Thyroid gland (tissue), 4 donors: ENCODE results near the gene CSMD2.

Experiments used
- POLR2A ChIP-seq, 2 donors: fragments of 450-650 bp; IDR thresholded peaks; one replicate each; pipeline ENCODE4 v1.6.1; 2017; ENCODE audit warnings: antibody characterized with exemption in 2 of 2, mild to moderate bottlenecking in 2 of 2, moderate library complexity in 1 of 2
- TF ChIP-seq, protein P1 (sequence below), 6 experiments: fragments of 200-600 bp in 3 of 6; fragments of 450-650 bp in 3 of 6; sonication (generic) in 3 of 6; IDR thresholded peaks; one replicate each; pipeline ENCODE4 v1.5.1; 2016 to 2019; ENCODE audit warnings: antibody characterized with exemption in 6 of 6, mild to moderate bottlenecking in 2 of 6, inconsistent platforms in 1 of 6, moderate library complexity in 1 of 6

GRCh38 chr1:33930346-33931110, 234.5 kb downstream of the CSMD2 start:
- TF ChIP-seq, protein P1, sequence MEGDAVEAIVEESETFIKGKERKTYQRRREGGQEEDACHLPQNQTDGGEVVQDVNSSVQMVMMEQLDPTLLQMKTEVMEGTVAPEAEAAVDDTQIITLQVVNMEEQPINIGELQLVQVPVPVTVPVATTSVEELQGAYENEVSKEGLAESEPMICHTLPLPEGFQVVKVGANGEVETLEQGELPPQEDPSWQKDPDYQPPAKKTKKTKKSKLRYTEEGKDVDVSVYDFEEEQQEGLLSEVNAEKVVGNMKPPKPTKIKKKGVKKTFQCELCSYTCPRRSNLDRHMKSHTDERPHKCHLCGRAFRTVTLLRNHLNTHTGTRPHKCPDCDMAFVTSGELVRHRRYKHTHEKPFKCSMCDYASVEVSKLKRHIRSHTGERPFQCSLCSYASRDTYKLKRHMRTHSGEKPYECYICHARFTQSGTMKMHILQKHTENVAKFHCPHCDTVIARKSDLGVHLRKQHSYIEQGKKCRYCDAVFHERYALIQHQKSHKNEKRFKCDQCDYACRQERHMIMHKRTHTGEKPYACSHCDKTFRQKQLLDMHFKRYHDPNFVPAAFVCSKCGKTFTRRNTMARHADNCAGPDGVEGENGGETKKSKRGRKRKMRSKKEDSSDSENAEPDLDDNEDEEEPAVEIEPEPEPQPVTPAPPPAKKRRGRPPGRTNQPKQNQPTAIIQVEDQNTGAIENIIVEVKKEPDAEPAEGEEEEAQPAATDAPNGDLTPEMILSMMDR (IDR thresholded peaks at IDR 0.05): no peak
- no peak for TF ChIP-seq POLR2A (IDR thresholded peaks at IDR 0.05)
